Measurements from ENCODE around the gene FGFR3.

FGFR3 gene
- 0 to 0.17 (median 0.09) reads per million in 3 donors for total RNA-seq

- H3K4me3 ChIP-seq (ENCODE audit: insufficient read depth, low read depth, low read length, poor library complexity, severe bottlenecking), result peak within 1 kb of the TSS; percentile 48
- DNase-seq, result peak in 1 of 3 donors; percentile 6
- no peak within 1 kb of the TSS for H3K27ac ChIP-seq (ENCODE audit: insufficient read depth, low read length, poor library complexity, severe bottlenecking)
Observed at GRCh38 chr4:1792832-1793495, at the start of gene FGFR3. Gene FGFR3, plus strand, starts transcription at chr4:1793293. Its CDS starts 642 bp downstream, at chr4:1793935.

GRCh38 chr4:1743551-1743950 lies 49.5 kb upstream of the FGFR3 start:
- Histone ChIP-seq H3K4me1 (ENCODE audit: control insufficient read depth, insufficient read depth, low read length, poor library complexity, severe bottlenecking) (peaks cover 3% of the 10 kb centered on the region), H3K4me3 (ENCODE audit: insufficient read depth, low read depth, low read length, poor library complexity, severe bottlenecking) (no peak overlapping the region), H3K9me3 (ENCODE audit: control insufficient read depth, low read length) (peaks cover 2% of the 10 kb centered on the region), H3K36me3 (ENCODE audit: control insufficient read depth, insufficient read depth, low read length) (peaks cover 47% of the 10 kb centered on the region), H3K27ac (ENCODE audit: insufficient read depth, low read length, poor library complexity, severe bottlenecking) (no peak overlapping the region), H3K27me3 (replicated peaks; ENCODE audit: control insufficient read depth, insufficient read depth, low read length, poor library complexity, severe bottlenecking) (no peaks in the 10 kb centered on the region)
- no peak for DNase-seq

More at GRCh38 chr4:1792832-1793495, at the start of gene FGFR3:
- peaks cover 16% of the 10 kb centered on the region for H3K4me1 ChIP-seq (ENCODE audit: control insufficient read depth, insufficient read depth, low read length, poor library complexity, severe bottlenecking)
- no peaks in the 10 kb centered on the region for H3K9me3 ChIP-seq (ENCODE audit: control insufficient read depth, low read length)
- peaks cover 30% of the 10 kb centered on the region for H3K27me3 ChIP-seq (replicated peaks; ENCODE audit: control insufficient read depth, insufficient read depth, low read length, poor library complexity, severe bottlenecking)
- H3K36me3 ChIP-seq (ENCODE audit: control insufficient read depth, insufficient read depth, low read length), result no peaks in the 10 kb centered on the region

- no peak for DNase-seq
- H3K27ac ChIP-seq (ENCODE audit: insufficient read depth, low read length, poor library complexity, severe bottlenecking), result no peak overlapping the region
- peaks cover 43% of the 10 kb centered on the region for H3K36me3 ChIP-seq (ENCODE audit: control insufficient read depth, insufficient read depth, low read length)
- no peaks in the 10 kb centered on the region for H3K27me3 ChIP-seq (replicated peaks; ENCODE audit: control insufficient read depth, insufficient read depth, low read length, poor library complexity, severe bottlenecking)
- H3K4me3 ChIP-seq (ENCODE audit: insufficient read depth, low read depth, low read length, poor library complexity, severe bottlenecking), result no peak overlapping the region
- H3K4me1 ChIP-seq (ENCODE audit: control insufficient read depth, insufficient read depth, low read length, poor library complexity, severe bottlenecking), result peaks cover 5% of the 10 kb centered on the region
- no peaks in the 10 kb centered on the region for H3K9me3 ChIP-seq (ENCODE audit: control insufficient read depth, low read length)
Observed at GRCh38 chr4:1743975-1744374, 49.1 kb upstream of the FGFR3 start.

- Histone ChIP-seq H3K27ac (ENCODE audit: insufficient read depth, low read length, poor library complexity, severe bottlenecking) (no peak overlapping the region), H3K9me3 (ENCODE audit: control insufficient read depth, low read length) (no peaks in the 10 kb centered on the region), H3K4me1 (ENCODE audit: control insufficient read depth, insufficient read depth, low read length, poor library complexity, severe bottlenecking) (peaks cover 5% of the 10 kb centered on the region), H3K36me3 (ENCODE audit: control insufficient read depth, insufficient read depth, low read length) (peaks cover 42% of the 10 kb centered on the region), H3K27me3 (replicated peaks; ENCODE audit: control insufficient read depth, insufficient read depth, low read length, poor library complexity, severe bottlenecking) (no peaks in the 10 kb centered on the region), H3K4me3 (ENCODE audit: insufficient read depth, low read depth, low read length, poor library complexity, severe bottlenecking) (no peak overlapping the region)
- no peak for DNase-seq
Observed at GRCh38 chr4:1744552-1744951, 48.5 kb upstream of the FGFR3 start.

GRCh38 chr4:1745165-1745564 lies 47.9 kb upstream of the FGFR3 start:
- Histone ChIP-seq H3K4me1 (ENCODE audit: control insufficient read depth, insufficient read depth, low read length, poor library complexity, severe bottlenecking) (peaks cover 5% of the 10 kb centered on the region), H3K36me3 (ENCODE audit: control insufficient read depth, insufficient read depth, low read length) (peaks cover 38% of the 10 kb centered on the region), H3K9me3 (ENCODE audit: control insufficient read depth, low read length) (no peaks in the 10 kb centered on the region), H3K27ac (ENCODE audit: insufficient read depth, low read length, poor library complexity, severe bottlenecking) (no peak overlapping the region), H3K4me3 (ENCODE audit: insufficient read depth, low read depth, low read length, poor library complexity, severe bottlenecking) (no peak overlapping the region), H3K27me3 (replicated peaks; ENCODE audit: control insufficient read depth, insufficient read depth, low read length, poor library complexity, severe bottlenecking) (no peaks in the 10 kb centered on the region)
- no peak for DNase-seq

GRCh38 chr4:1745697-1746096 lies 47.4 kb upstream of the FGFR3 start:
- DNase-seq, result no peak
- Histone ChIP-seq H3K36me3 (ENCODE audit: control insufficient read depth, insufficient read depth, low read length) (peaks cover 33% of the 10 kb centered on the region), H3K4me3 (ENCODE audit: insufficient read depth, low read depth, low read length, poor library complexity, severe bottlenecking) (no peak overlapping the region), H3K27ac (ENCODE audit: insufficient read depth, low read length, poor library complexity, severe bottlenecking) (no peak overlapping the region), H3K9me3 (ENCODE audit: control insufficient read depth, low read length) (no peaks in the 10 kb centered on the region), H3K27me3 (replicated peaks; ENCODE audit: control insufficient read depth, insufficient read depth, low read length, poor library complexity, severe bottlenecking) (no peaks in the 10 kb centered on the region), H3K4me1 (ENCODE audit: control insufficient read depth, insufficient read depth, low read length, poor library complexity, severe bottlenecking) (peaks cover 5% of the 10 kb centered on the region)

GRCh38 chr4:1746265-1746691 lies 46.8 kb upstream of the FGFR3 start:
- H3K4me1 ChIP-seq (ENCODE audit: control insufficient read depth, insufficient read depth, low read length, poor library complexity, severe bottlenecking), result peaks cover 5% of the 10 kb centered on the region
- no peaks in the 10 kb centered on the region for H3K27me3 ChIP-seq (replicated peaks; ENCODE audit: control insufficient read depth, insufficient read depth, low read length, poor library complexity, severe bottlenecking)
- peak; percentile 40 to 64 (median 45) for DNase-seq
- H3K9me3 ChIP-seq (ENCODE audit: control insufficient read depth, low read length), result no peaks in the 10 kb centered on the region
- no peak overlapping the region for H3K27ac ChIP-seq (ENCODE audit: insufficient read depth, low read length, poor library complexity, severe bottlenecking)
- peaks cover 27% of the 10 kb centered on the region for H3K36me3 ChIP-seq (ENCODE audit: control insufficient read depth, insufficient read depth, low read length)
- no peak overlapping the region for H3K4me3 ChIP-seq (ENCODE audit: insufficient read depth, low read depth, low read length, poor library complexity, severe bottlenecking)

GRCh38 chr4:1746919-1747602 lies 46.0 kb upstream of the FGFR3 start:
- no peak for DNase-seq
- Histone ChIP-seq H3K9me3 (ENCODE audit: control insufficient read depth, low read length) (no peaks in the 10 kb centered on the region), H3K4me3 (ENCODE audit: insufficient read depth, low read depth, low read length, poor library complexity, severe bottlenecking) (no peak overlapping the region), H3K4me1 (ENCODE audit: control insufficient read depth, insufficient read depth, low read length, poor library complexity, severe bottlenecking) (peaks cover 5% of the 10 kb centered on the region), H3K27me3 (replicated peaks; ENCODE audit: control insufficient read depth, insufficient read depth, low read length, poor library complexity, severe bottlenecking) (no peaks in the 10 kb centered on the region), H3K36me3 (ENCODE audit: control insufficient read depth, insufficient read depth, low read length) (peaks cover 19% of the 10 kb centered on the region), H3K27ac (ENCODE audit: insufficient read depth, low read length, poor library complexity, severe bottlenecking) (no peak overlapping the region)

GRCh38 chr4:1747603-1747967 lies 45.5 kb upstream of the FGFR3 start:
- no peak overlapping the region for H3K27ac ChIP-seq (ENCODE audit: insufficient read depth, low read length, poor library complexity, severe bottlenecking)
- no peaks in the 10 kb centered on the region for H3K27me3 ChIP-seq (replicated peaks; ENCODE audit: control insufficient read depth, insufficient read depth, low read length, poor library complexity, severe bottlenecking)
- H3K36me3 ChIP-seq (ENCODE audit: control insufficient read depth, insufficient read depth, low read length), result peaks cover 15% of the 10 kb centered on the region
- no peak for DNase-seq
- peaks cover 8% of the 10 kb centered on the region for H3K4me1 ChIP-seq (ENCODE audit: control insufficient read depth, insufficient read depth, low read length, poor library complexity, severe bottlenecking)
- H3K9me3 ChIP-seq (ENCODE audit: control insufficient read depth, low read length), result no peaks in the 10 kb centered on the region
- no peak overlapping the region for H3K4me3 ChIP-seq (ENCODE audit: insufficient read depth, low read depth, low read length, poor library complexity, severe bottlenecking)

GRCh38 chr4:1748465-1748995 lies 44.6 kb upstream of the FGFR3 start:
- Histone ChIP-seq H3K36me3 (ENCODE audit: control insufficient read depth, insufficient read depth, low read length) (peaks cover 11% of the 10 kb centered on the region), H3K4me1 (ENCODE audit: control insufficient read depth, insufficient read depth, low read length, poor library complexity, severe bottlenecking) (peaks cover 16% of the 10 kb centered on the region), H3K4me3 (ENCODE audit: insufficient read depth, low read depth, low read length, poor library complexity, severe bottlenecking) (peak overlapping the region; percentile 17), H3K9me3 (ENCODE audit: control insufficient read depth, low read length) (no peaks in the 10 kb centered on the region), H3K27me3 (replicated peaks; ENCODE audit: control insufficient read depth, insufficient read depth, low read length, poor library complexity, severe bottlenecking) (no peaks in the 10 kb centered on the region), H3K27ac (ENCODE audit: insufficient read depth, low read length, poor library complexity, severe bottlenecking) (no peak overlapping the region)
- DNase-seq, result peak; percentile 50 to 67 (median 58)

All from effector memory CD4-positive, alpha-beta T cell (primary cell).